ENCODE data around the gene CASP4. TPM values are rescaled to one million over a fixed set of nuclear protein-coding genes. Genes with fewer than 3 reads are reported as not detected.
"Not testable (repeated sequence)": the region's sequence is repeated elsewhere in the genome, so short reads cannot be mapped to it uniquely, and the experiment has no call there.

Gene CASP4
- total RNA-seq, 2 experiments from 2014 or later, result 102 to 111 TPM

GRCh38 chr11:104946907-104947306 lies 21.5 kb downstream of the CASP4 start:
- ATAC-seq (peak; percentile 68), DNase-seq (peak; percentile 54)
- Mint-ChIP-seq H3K9me3 (ENCODE audit: insufficient read depth) (no peaks in the 10 kb centered on the region), H3K36me3 (ENCODE audit: low read depth) (peaks cover 91% of the 10 kb centered on the region), H3K4me1 (ENCODE audit: low read depth) (peaks cover 13% of the 10 kb centered on the region), H3K27ac (no peak overlapping the region), H3K27me3 (ENCODE audit: low read depth) (no peaks in the 10 kb centered on the region), H3K4me3 (no peak overlapping the region)
- CTCF ChIA-PET, result interaction anchor here (0.8 to 2.2 kb wide), 11 partner anchors 8 to 54 kb away, joined by 3 to 14 read pairs (median 3); partner anchors contain the start of gene CASP4
- POLR2A ChIA-PET, result no interaction called here

- ATAC-seq, result no peak
Measured at GRCh38 chr11:104944076-104944475, 24.3 kb downstream of the CASP4 start.

GRCh38 chr11:104943561-104943960 lies 24.8 kb downstream of the CASP4 start:
- Mint-ChIP-seq H3K36me3 (ENCODE audit: low read depth) (peaks cover 66% of the 10 kb centered on the region), H3K4me1 (ENCODE audit: low read depth) (peaks cover 13% of the 10 kb centered on the region), H3K4me3 (no peak overlapping the region), H3K9me3 (ENCODE audit: insufficient read depth) (no peaks in the 10 kb centered on the region), H3K27ac (no peak overlapping the region), H3K27me3 (ENCODE audit: low read depth) (no peaks in the 10 kb centered on the region)
- ATAC-seq (no peak), DNase-seq (no peak)
- ChIA-PET POLR2A (no interaction called here), CTCF (no interaction called here)

More at GRCh38 chr11:104944076-104944475, 24.3 kb downstream of the CASP4 start:
- ChIA-PET POLR2A (no interaction called here), CTCF (no interaction called here)
- Mint-ChIP-seq H3K9me3 (ENCODE audit: insufficient read depth) (no peaks in the 10 kb centered on the region), H3K27ac (no peak overlapping the region), H3K4me3 (no peak overlapping the region), H3K27me3 (ENCODE audit: low read depth) (no peaks in the 10 kb centered on the region), H3K4me1 (ENCODE audit: low read depth) (peaks cover 13% of the 10 kb centered on the region), H3K36me3 (ENCODE audit: low read depth) (peaks cover 71% of the 10 kb centered on the region)
- DNase-seq, result no peak

- ChIA-PET CTCF (interaction anchor here (1.1 to 3.5 kb wide), 2 partner anchors 9 to 12 kb away, joined by 3 to 14 read pairs; no protein-coding TSS in a partner anchor), POLR2A (interaction anchor here (1.2 kb wide), 1 partner anchor 16 kb away, joined by 3 read pairs; no protein-coding TSS in a partner anchor)
- Mint-ChIP-seq H3K9me3 (ENCODE audit: insufficient read depth) (peaks cover 15% of the 10 kb centered on the region), H3K36me3 (ENCODE audit: low read depth) (peaks cover 57% of the 10 kb centered on the region), H3K27ac (peak overlapping the region; percentile 76), H3K27me3 (ENCODE audit: low read depth) (no peaks in the 10 kb centered on the region), H3K4me3 (peak overlapping the region; percentile 47), H3K4me1 (ENCODE audit: low read depth) (peaks cover 35% of the 10 kb centered on the region)
- DNase-seq, result peak; percentile 33
- peak; percentile 86 for ATAC-seq
Measured at GRCh38 chr11:104934594-104934993, 33.8 kb downstream of the CASP4 start.

GRCh38 chr11:104934073-104934472 lies 34.3 kb downstream of the CASP4 start:
- ATAC-seq; H3K4me3 Mint-ChIP-seq; DNase-seq; H3K27me3 Mint-ChIP-seq (ENCODE audit: low read depth): not testable (repeated sequence)
- H3K9me3 Mint-ChIP-seq (ENCODE audit: insufficient read depth), result peaks cover 17% of the 10 kb centered on the region
- peaks cover 35% of the 10 kb centered on the region for H3K4me1 Mint-ChIP-seq (ENCODE audit: low read depth)
- ChIA-PET POLR2A (interaction anchor here (1.2 kb wide), 1 partner anchor 16 kb away, joined by 3 read pairs; no protein-coding TSS in a partner anchor), CTCF (interaction anchor here (1.1 to 3.5 kb wide), 2 partner anchors 8 to 13 kb away, joined by 3 to 14 read pairs; no protein-coding TSS in a partner anchor)
- peaks cover 62% of the 10 kb centered on the region for H3K36me3 Mint-ChIP-seq (ENCODE audit: low read depth)
- H3K27ac Mint-ChIP-seq, result peak overlapping the region; percentile 76

- DNase-seq, result no peak
- Mint-ChIP-seq H3K27me3 (ENCODE audit: low read depth) (no peaks in the 10 kb centered on the region), H3K4me1 (ENCODE audit: low read depth) (peaks cover 21% of the 10 kb centered on the region), H3K36me3 (ENCODE audit: low read depth) (peaks cover 77% of the 10 kb centered on the region), H3K27ac (no peak overlapping the region), H3K4me3 (no peak overlapping the region), H3K9me3 (ENCODE audit: insufficient read depth) (peaks cover 28% of the 10 kb centered on the region)
- ChIA-PET CTCF (interaction anchor here (1.1 kb wide), 1 partner anchor 38 kb away, joined by 3 read pairs; no protein-coding TSS in a partner anchor), POLR2A (no interaction called here)
- no peak for ATAC-seq
Measured at GRCh38 chr11:104928811-104929210, 39.6 kb downstream of the CASP4 start.

- H3K9me3 Mint-ChIP-seq (ENCODE audit: insufficient read depth), result peaks cover 28% of the 10 kb centered on the region
- H3K4me1 Mint-ChIP-seq (ENCODE audit: low read depth), result peaks cover 9% of the 10 kb centered on the region
- ChIA-PET CTCF (interaction anchor here (1.0 kb wide), 1 partner anchor 27 kb away, joined by 3 read pairs; no protein-coding TSS in a partner anchor), POLR2A (interaction anchor here (1.2 kb wide), 1 partner anchor 54 kb away, joined by 4 read pairs; no protein-coding TSS in a partner anchor)
- H3K4me3 Mint-ChIP-seq, result no peak overlapping the region
- peak overlapping the region; percentile 23 for H3K27ac Mint-ChIP-seq
- no peaks in the 10 kb centered on the region for H3K27me3 Mint-ChIP-seq (ENCODE audit: low read depth)
- H3K36me3 Mint-ChIP-seq (ENCODE audit: low read depth), result peaks cover 65% of the 10 kb centered on the region
- no peak for DNase-seq
- ATAC-seq, result no peak
Measured at GRCh38 chr11:104926771-104927611, 41.4 kb downstream of the CASP4 start.

GRCh38 chr11:104925850-104926249 lies 42.5 kb downstream of the CASP4 start:
- Mint-ChIP-seq H3K9me3 (ENCODE audit: insufficient read depth) (peaks cover 28% of the 10 kb centered on the region), H3K27ac (no peak overlapping the region), H3K27me3 (ENCODE audit: low read depth) (no peaks in the 10 kb centered on the region), H3K36me3 (ENCODE audit: low read depth) (peaks cover 57% of the 10 kb centered on the region), H3K4me1 (ENCODE audit: low read depth) (peaks cover 8% of the 10 kb centered on the region), H3K4me3 (no peak overlapping the region)
- ChIA-PET CTCF (interaction anchor here (0.7 kb wide), 1 partner anchor 9 kb away, joined by 3 read pairs; no protein-coding TSS in a partner anchor), POLR2A (no interaction called here)
- DNase-seq (no peak), ATAC-seq (no peak)

- no peaks in the 10 kb centered on the region for H3K27me3 Mint-ChIP-seq (ENCODE audit: low read depth)
- CTCF ChIA-PET, result interaction anchor here (0.7 to 1.7 kb wide), 3 partner anchors 10 to 83 kb away, joined by 3 to 7 read pairs (median 5); no protein-coding TSS in a partner anchor
- DNase-seq, result no peak
- POLR2A ChIA-PET, result interaction anchor here (1.1 kb wide), 1 partner anchor 16 kb away, joined by 3 read pairs; no protein-coding TSS in a partner anchor
- no peaks in the 10 kb centered on the region for H3K9me3 Mint-ChIP-seq (ENCODE audit: insufficient read depth)
- peak; percentile 84 for ATAC-seq
- peaks cover 11% of the 10 kb centered on the region for H3K36me3 Mint-ChIP-seq (ENCODE audit: low read depth)
- H3K27ac Mint-ChIP-seq, result peak overlapping the region; percentile 90
- peaks cover 40% of the 10 kb centered on the region for H3K4me1 Mint-ChIP-seq (ENCODE audit: low read depth)
- H3K4me3 Mint-ChIP-seq, result peak overlapping the region; percentile 74
Measured at GRCh38 chr11:104918113-104918824, 50.1 kb downstream of the CASP4 start.

- no peaks in the 10 kb centered on the region for H3K27me3 Mint-ChIP-seq (ENCODE audit: low read depth)
- H3K27ac Mint-ChIP-seq, result peak overlapping the region; percentile 90
- ChIA-PET POLR2A (interaction anchor here (0.6 to 1.1 kb wide), 2 partner anchors 17 to 44 kb away, joined by 3 read pairs; no protein-coding TSS in a partner anchor), CTCF (interaction anchor here (1.4 to 2.0 kb wide), 4 partner anchors 9 to 84 kb away, joined by 3 to 7 read pairs (median 5); no protein-coding TSS in a partner anchor)
- H3K4me3 Mint-ChIP-seq, result peak overlapping the region; percentile 74
- DNase-seq (no peak), ATAC-seq (peak; percentile 54)
- peaks cover 40% of the 10 kb centered on the region for H3K4me1 Mint-ChIP-seq (ENCODE audit: low read depth)
- no peaks in the 10 kb centered on the region for H3K9me3 Mint-ChIP-seq (ENCODE audit: insufficient read depth)
- peaks cover 13% of the 10 kb centered on the region for H3K36me3 Mint-ChIP-seq (ENCODE audit: low read depth)
Measured at GRCh38 chr11:104917271-104918112, 50.9 kb downstream of the CASP4 start.

GRCh38 chr11:104916442-104916841 lies 51.9 kb downstream of the CASP4 start:
- Mint-ChIP-seq H3K27ac (peak overlapping the region; percentile 60), H3K27me3 (ENCODE audit: low read depth) (no peaks in the 10 kb centered on the region), H3K4me1 (ENCODE audit: low read depth) (peaks cover 40% of the 10 kb centered on the region), H3K36me3 (ENCODE audit: low read depth) (peaks cover 10% of the 10 kb centered on the region), H3K4me3 (peak overlapping the region; percentile 59), H3K9me3 (ENCODE audit: insufficient read depth) (no peaks in the 10 kb centered on the region)
- POLR2A ChIA-PET, result no interaction called here
- DNase-seq (no peak), ATAC-seq (no peak)
- CTCF ChIA-PET, result interaction anchor here (0.9 to 2.0 kb wide), 4 partner anchors 9 to 85 kb away, joined by 3 to 7 read pairs (median 4); no protein-coding TSS in a partner anchor

Measured in activated CD8-positive, alpha-beta T cell treated with anti-CD3 and anti-CD28 coated beads, Interleukin-2, amount 10 ng/mL, durations not matched to agents 7 days and 5 days (primary cell).